ENCODE data around the gene DNM3. TPM values are rescaled to one million over a fixed set of nuclear protein-coding genes. Genes with fewer than 3 reads are reported as not detected.

Gene DNM3
- polyA plus RNA-seq, 1 donor = 3.9 TPM

DNA sequence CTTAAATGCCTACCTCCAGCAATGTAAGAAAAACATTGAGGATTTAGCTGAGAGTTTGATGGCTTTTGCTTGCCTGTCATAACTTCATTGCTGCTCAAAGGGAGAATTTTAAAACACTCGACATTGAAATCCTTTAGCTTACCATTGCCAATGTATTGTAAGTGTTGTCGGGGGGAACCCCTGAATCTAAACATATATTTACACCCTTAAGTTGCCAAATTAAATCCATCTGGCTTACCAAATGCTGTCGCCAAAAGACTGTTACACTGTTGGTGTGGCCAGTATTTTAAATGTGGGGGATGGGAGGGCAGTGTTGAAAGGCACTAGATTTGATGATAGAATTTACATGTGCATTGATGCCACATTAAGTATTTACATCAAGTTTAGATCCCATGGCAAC lies 554.3 kb downstream of the DNM3 start:
- no peak for DNase-seq

DNA sequence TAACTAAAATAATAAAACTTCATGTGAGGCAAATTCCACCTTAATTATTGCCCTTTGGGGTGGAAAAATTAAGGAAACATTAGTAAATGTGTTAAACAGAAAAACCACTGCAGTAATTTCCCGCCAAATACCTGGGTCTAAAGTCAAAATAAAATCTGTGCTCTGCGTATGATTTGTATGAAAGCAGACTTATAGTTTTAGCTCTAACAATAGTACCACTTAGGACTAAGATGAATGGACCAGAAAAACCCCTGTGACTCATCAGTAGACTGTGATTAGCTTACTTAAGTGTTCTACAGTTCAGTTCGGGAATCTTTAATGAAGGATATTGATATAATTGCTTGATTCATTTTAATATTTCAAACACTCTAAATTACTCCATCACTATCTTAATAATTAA lies 555.9 kb downstream of the DNM3 start:
- DNase-seq = no peak

DNA sequence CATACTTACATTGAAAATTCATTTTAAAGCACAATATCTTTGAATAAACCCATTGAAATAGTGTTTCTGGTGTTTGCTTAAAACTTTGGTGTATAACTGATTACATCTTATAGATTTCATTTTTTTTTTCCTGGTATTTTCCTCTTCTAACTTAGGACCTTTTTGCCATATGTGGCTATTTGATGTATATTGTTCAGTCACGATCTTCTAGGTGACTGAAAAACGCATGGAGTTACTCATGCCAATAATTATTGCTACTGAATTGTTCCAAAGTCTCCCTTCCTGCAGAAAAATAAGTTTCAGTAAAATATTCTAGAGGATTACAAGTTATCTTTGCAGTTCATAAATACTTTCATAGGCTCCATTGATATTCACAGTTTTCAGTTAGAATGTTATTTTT lies 556.3 kb downstream of the DNM3 start:
- no peak for DNase-seq

DNA sequence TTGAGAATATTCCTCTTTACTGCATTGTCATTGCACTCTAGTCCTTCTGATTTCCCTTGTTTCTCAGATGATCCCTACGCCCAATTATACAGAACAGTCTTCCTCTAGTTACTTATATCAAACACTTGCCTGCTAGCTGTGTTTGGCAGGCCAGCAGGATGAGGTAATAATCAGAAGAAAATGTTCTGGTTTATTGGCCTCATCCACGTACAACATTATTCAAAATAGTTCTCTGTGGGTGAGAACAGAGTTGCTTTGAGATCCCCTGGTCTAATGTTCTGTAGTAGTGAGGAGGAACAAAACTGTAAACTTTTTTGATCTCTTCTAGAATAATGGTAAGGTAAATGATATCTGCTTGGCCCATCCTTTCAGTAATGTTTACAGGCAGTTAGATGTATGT lies 556.9 kb downstream of the DNM3 start:
- no peak for DNase-seq

DNA sequence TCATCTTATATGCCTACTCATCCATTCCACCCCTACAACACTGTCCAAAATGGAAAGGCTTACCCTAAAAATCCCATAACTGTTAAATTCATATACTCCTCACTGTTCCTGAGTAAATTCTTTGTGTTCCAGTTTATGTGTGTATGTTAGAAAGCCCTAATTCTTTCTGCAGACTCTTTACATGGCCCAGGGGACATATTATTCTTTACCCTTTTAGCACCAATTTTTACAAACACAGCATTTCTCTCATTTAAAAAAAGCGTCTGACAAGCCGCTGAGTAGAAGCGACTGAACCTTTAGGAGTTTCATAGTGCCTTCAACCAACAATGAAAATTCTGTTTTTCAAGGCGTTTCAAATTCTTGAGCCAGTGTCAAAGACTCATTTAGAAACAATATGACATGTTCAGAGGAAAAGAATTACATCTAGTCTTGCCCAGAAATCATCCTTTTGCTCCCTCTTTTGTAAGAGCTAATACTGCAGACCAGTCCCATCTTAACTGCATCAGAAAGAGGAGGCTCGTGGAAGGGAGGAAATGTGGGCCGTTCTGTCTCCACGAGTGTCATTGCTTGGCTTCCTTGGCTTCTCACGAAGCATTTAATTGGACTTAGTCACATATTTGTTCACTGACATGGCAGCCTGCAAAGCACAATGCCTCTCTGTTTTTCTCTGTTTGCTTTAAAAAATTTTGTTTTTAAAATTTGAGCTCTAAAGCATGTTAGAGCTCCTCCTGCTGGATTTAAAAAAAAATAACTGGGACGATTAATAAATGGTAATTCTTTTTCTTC lies 557.9 kb downstream of the DNM3 start:
- no peak for DNase-seq

DNA sequence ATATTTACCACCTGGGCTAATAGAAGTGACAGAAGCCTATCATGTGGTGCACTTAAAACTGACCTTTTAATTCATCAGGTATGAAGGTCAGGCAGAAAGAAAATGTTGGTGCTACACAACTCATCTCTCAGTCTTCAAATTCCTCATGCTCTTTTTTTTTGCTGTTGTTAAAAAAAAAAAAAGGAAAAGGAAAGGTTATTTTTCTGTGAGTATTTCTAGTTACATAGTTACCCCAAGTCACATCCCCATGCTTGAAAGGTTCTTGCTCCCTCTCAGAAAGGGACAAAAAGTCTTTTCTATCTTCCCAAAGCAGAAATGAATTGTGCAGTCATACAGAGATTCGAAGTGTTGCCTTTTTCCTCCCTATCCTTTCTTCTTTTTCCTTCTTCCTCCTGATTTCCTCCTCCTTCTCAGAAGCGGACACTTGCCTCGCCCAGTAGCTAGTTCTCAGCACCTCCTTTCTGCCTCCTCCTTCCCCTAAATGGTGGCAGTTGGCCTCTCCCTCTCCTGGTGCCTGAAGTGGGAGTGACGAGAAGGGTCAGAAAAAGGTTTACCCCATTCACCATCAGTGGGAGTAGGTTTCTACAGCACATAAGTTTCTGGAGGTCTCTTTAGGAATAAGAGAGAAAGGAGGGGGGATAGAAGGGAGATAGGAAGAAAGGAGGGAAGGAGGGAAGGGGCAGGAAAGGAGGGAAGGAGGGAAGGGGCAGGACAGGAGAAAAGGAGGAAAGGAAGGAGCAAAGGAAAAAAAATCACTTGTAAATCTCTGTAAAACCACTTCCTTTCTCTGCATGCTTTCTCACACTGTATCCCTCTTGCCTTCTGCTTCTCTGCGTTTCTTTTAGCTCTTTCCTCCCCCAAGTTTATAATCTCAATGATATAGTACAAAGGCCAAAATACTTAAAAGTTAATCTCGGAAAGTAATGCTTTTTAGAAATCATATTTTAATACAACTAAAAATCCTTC lies 558.7 kb downstream of the DNM3 start:
- no peak for DNase-seq

DNA sequence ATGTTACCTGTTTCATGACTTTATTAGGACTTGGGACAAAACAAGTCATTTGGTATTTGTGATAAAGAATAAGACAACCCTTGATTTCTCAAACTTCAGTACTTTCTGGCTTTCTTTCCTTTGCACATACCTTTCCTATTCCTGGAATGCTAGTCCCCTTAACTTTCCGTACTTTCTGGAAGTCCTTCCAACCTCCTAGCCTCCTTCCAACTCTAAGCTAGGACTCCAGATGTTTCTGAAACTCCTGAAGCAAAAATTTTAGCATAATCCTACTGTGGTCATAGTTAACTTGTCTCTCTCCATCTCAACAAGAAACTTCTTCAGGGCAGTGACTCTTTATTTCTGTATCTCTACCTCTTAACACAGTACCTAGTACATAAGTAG lies 559.4 kb downstream of the DNM3 start:
- no peak for DNase-seq

DNA sequence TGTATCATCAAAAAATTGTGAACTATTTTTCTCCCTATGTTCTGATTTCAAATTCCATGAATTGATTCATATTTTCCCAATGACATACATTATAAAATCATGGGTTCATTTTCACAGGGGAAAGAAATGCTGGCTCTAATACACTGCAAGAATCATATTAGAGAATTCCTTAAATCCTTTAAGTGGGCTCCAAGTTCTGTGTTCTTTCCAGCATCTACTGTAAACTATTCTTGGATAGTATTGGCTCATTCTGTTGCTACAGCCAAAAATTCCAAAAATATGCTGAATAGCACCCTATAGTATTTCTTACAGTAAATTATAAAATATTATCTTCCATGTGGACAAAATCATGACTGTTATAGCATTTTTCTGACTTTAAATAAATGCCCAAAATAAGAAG lies 560.2 kb downstream of the DNM3 start:
- DNase-seq = no peak

DNA sequence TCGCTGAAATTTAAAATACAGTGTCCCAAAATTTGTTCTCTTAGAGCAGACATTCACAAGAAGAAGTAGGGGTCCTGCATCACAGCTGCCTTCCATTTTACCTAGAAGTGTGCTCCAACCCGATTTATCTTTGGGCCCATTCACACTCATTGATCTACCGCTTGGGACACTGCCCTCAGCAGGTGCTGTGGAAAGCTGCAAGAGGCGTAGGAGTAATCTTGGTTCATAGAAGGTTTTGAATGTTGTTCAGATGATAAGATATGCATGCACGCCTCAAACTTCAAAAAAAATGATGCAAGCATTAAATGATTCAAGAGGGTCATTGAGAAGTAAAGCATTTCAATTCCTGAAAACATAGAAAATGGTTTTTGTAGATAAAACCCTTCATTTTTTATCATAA lies 560.6 kb downstream of the DNM3 start:
- no peak for DNase-seq

DNA sequence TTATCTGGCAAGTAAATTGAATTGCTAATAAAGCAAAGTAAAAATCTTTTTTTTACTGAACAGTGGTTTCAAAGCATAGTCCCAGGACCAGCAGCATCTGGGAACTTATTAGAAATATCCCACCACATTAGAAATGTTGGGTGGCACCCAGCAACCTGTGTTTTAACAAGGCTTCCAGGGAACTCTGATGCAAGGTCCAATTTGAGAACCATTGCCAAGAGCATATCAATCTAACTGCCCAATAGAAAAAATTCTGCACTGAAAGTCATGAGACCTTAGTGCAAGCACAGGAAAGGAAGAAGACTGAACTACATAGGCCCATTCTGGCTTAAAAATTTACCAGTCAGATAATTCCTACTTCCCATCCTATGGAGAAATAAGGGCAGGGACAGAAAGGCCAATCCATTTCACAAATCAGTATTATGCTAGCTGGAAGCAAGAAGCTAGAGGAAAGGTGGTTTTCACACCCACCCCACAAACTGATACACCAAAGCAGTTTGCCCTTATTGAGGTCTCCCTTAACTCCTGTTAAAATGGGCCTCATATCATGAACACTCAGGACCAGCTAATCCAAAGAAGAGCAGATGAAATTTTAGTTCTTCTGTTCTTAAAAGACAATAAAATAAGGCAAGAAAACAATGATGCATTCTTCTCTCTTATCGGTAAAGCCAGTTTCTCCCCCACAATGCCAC lies 561.7 kb downstream of the DNM3 start:
- DNase-seq = no peak

DNA sequence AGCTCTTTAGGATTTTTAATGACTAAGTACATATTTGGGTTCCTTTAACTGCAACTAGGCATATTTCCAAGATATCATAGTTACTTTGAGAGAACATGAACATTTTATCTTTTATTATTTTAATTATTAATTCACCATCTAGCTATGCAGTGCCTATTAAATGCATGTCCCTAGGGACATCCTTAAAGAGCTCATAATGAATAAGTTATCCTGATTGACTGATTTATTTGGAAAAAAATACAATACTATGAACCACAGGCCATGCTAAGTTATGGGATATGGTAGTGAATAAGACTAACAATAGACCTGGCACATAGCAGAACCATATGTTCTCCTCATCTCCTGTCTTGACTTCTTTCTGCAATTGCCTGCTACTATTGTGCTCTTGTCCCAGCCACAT lies 562.8 kb downstream of the DNM3 start:
- no peak for DNase-seq

DNA sequence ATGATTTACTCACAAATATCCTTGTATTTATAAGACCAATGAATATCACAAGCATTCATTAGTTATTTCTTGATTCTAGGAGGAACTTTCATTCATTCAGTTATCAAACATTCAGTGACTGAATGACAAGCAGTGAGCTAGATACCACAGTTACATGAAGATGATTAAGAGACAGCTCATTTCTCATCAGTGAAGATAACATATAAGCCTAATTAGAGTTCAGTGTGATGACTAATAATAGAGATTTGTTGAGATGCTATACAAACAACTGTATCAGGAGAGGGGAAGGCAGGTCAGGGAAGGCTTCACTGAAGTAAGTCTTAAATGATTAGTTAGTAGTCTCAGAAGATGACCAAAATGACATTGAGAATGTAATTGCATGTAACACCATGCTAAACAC lies 564.6 kb downstream of the DNM3 start:
- DNase-seq = no peak

DNA sequence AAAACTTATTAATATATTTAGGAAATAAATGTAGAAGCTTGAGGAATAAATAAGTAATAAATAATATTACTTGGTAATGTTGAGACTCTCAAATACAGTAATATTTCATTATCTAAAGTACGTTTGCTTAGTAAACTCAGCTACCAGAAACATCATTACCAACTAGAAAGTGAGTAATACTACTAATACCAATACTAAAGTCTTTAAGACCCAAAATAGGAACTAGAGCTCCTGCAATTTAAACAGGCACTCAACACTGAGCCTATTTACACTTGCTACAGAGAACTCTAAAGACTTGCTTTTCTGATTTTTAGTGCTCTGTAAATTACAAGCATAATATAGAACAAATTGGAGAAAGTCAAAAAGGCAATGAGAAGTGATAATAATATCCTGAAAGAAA lies 565.7 kb downstream of the DNM3 start:
- DNase-seq = no peak

DNA sequence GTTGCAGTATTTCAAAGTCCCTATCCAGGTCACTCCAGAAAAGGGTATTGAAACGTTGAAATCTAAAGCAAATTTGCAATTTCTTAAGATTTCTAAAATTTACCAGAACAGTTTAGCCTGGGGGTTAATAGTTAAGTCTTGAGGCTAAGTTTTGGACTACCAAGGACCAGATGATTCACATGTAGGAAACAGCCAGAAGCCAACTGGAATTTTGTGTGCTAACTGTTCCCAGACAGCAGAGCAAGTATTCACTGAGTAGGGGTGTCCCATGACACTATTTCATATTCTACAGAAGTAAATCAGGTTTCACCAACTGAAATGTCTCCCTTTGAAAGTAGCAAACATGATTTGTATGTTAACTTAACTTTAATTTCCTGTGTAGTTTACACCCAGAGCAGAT lies 567.7 kb downstream of the DNM3 start:
- no peak for DNase-seq

DNA sequence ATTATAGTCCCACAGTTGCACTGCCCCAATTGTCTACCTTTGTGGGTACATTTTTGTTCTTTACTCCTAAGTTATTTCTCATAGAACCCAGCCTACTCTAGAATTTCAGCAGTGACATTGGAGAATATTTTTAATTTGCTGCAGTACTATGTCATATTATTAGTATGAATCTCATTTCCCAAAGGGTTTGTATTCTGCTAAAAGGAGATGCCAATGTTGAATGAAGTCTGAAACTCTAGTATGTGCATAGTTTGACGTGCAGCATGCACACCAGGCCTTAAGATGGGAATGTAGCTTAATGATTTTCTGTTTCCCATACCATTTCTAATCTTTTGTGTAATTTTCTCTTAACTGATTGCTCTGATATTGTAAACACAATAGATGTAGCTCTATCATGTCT lies 568.7 kb downstream of the DNM3 start:
- no peak for DNase-seq

DNA sequence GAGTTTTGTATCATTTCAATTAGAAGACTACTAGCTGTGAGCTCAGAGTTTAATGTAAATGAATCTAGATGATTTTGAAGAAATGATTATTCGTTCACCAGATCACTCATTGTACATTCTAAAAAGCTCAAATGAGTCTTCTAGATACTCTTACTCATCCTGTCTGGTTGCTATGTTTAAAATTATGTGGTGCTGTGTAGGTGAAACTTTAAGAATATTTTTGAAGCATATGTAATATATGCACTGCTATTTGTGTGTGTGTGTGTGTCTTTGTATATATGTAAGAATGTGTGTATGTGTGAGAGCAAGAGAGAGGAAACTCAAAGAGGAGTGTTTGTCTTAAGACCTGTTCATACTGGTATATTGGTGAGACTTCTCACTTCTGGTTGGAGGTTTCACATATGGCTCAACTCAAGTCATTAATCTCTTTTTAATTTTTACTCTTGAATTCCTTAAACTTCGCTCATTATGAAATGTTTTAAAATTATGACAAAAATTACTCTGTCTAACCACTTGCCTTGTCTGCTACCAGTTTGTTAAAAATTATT lies 570.6 kb downstream of the DNM3 start:
- no peak for DNase-seq

DNA sequence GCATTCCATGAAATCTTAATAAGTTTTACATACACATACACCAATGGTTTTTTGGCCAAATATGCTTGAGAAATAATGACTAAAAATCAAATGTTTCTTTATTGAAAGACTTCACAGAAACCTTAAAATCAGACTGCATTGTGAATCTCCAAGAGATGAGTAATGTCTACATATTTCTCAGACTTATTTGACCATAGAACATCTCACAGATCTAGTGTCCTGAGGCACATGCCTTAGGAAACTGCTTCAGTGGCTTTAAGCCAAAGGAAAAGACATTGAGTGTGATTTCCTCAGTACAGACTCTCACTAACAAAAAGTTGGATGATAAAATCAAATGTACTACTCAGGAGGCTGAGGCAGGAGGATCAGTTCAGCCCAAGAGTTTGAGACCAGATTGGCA lies 573.0 kb downstream of the DNM3 start:
- no peak for DNase-seq

DNA sequence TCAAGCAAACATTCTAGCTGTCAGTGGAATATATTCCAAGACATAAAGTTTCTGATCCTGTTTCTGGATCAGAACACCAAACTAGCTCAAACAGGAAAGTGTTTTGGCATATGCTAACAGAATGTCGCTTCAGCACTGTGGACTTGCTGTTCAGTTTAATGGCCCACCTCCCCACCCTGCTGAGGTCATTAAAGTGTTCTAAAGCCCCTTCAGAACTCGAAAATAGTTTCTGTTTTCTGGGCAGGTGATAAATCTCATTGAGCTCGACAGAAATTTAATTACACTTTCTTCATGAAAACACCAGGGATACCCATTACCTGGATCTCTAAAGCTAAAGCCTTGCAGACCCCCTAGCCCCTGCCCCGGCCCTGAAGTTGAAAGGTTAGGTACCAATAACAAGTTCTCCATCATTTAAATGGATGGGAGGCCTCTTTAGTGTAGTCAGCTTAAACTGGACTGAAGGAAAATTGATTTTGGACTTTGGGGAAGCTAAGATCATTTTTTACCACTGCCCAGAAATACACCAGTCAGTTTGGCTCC lies 575.3 kb downstream of the DNM3 start:
- DNase-seq = no peak

DNA sequence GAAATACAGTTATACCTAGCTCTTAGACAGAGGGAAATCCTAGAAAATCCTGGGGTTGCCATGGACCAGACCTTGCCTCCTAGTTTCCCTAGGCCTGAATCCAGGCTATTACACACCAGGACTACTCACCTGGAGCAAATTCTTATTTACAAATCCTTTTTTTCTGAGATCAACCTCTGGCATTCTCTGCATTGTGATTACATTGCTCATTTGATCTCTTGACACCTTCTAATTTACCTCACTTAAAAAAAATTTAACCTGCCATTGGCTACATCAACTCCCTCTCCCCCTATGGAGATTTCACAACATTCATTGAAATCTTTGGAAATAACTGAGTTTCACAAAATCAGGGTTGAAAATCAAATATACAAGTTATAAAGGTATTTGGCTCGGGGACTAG lies 576.3 kb downstream of the DNM3 start:
- no peak for DNase-seq

DNA sequence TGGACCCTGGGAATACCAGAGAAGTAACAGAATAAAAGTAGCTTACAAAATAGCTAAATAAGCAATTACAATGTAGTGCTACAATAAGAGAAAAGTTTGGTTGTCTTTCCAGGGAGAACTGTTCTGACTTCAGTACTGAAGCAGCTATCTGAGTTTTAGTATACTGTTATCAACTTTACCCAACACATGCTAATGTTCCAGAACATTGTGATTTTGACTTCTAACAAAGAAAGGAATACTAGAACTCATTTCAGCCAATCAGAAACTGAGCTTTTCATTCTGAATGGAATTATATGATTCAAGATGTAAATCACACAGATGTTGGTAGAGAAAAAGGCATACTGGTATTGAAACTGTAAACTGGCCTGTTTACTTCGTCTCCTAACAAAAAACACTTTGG lies 579.1 kb downstream of the DNM3 start, which contains the start of gene C1orf105:
C1orf105 (plus strand) TSS at position 301 of the 400 bp plus-strand sequence. CDS start 201 bp downstream, outside the sequence.
- no peak for DNase-seq

DNA sequence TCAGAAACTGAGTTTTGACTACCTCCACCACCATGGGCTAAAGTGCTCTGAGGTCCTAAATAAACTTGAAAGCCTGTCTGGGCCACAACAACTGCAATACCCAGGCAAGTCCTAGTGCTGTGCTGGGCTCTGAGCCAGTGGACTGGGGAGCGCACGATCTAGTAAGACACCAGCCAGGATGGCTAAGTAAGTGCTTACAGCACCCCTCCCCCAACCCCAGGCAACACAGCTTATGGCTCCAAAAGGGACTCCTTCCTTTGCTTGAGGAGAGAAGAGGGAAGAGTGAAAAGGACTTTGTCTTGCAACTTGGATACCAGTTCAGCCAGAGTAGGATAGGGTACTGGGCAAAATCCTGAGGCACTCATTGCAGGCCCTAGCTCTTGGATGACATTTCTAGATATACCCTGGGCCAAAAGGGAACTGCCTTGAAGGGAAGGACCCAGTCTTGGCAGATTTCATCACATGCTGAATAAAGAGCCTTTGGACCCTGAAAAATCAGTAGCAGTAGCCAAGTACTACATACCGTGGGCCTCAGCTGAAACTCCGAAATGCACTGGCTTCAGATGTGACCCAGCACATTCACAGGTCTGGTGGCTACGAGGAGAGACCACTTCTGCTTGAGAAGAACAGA lies 580.8 kb downstream of the DNM3 start:
- no peak for DNase-seq

DNA sequence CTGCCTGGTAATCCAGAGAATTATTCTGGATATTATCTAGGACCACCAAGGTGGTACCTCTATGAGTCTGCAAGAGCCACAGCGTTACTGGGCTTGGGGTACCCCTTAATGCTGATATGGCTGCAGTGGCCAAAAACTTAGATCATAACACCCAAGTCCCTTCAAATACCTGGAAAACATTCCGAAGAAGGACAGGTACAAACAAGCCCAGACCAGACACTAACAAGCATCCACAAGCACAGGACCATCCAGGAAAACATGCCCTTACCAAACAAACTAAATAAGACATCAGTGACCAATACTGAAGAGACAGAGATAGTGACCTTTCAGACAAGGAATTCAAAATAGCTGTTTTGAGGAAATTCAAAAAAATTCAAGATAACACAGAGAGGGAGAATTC lies 582.0 kb downstream of the DNM3 start:
- no peak for DNase-seq
